Left lung (tissue), 10 donors: ENCODE results near the gene UBE2R2. TPM values are rescaled to one million over a fixed set of nuclear protein-coding genes. Genes with fewer than 3 reads are reported as not detected.

ENCODE experiments used
- ATAC-seq: fragments of 200-7000 bp; cut with Tn5 transposase; one replicate; pipeline ENCODE4 v1.9.1; 2020; ENCODE audit warnings: moderate library complexity
- DNase-seq, 4 donors: peaks; one replicate each; pipeline ENCODE4 v3.0.0-alpha.2; 2013 to 2020
- H3K27ac ChIP-seq, 2 donors: fragments of 200-600 bp; sonication (generic) in 1 of 2; one replicate each; pipeline versions ENCODE4 v1.5.0 to v1.8.0; 2020 to 2021
- H3K27me3 ChIP-seq, 2 donors: fragments of 200-600 bp; sonication (generic) in 1 of 2; one replicate each; pipeline versions ENCODE4 v1.5.0 to v1.8.0; 2020 to 2021
- H3K36me3 ChIP-seq, 2 donors: fragments of 200-600 bp; sonication (generic) in 1 of 2; one replicate each; pipeline versions ENCODE4 v1.5.0 to v1.8.0; 2020 to 2021
- H3K4me1 ChIP-seq, 2 donors: fragments of 200-600 bp; one replicate each; pipeline ENCODE4 v1.8.0; 2021
- H3K4me3 ChIP-seq, 2 donors: fragments of 200-600 bp; sonication (generic) in 1 of 2; one replicate each; pipeline versions ENCODE4 v1.5.0 to v1.8.0; 2020 to 2021; ENCODE audit warnings: mild to moderate bottlenecking in 1 of 2
- H3K9me3 ChIP-seq, 2 donors: fragments of 200-600 bp; sonication (generic) in 1 of 2; one replicate each; pipeline versions ENCODE4 v1.5.0 to v1.8.0; 2020 to 2021
- intact Hi-C, 2 donors: fragments of 100-400 bp; cut with DNase I; formaldehyde crosslinking; loops; one replicate each; pipeline versions ENCODE4 v1.11.2 to v1.14.2; 2022
- polyA plus RNA-seq, 6 donors: library from polyadenylated mRNA; unstranded; fragments of 120-200 nt; gene quantifications; one replicate each; pipeline ENCODE4 v1.2.1, GENCODE V29; 2013; ENCODE audit not compliant: insufficient read length in 6 of 6
- total RNA-seq, 2 donors: library from RNA; stranded (reverse); fragmentation: NEBNext Ultra II Directional; extraction: Animal tissue kit (Norgen Biotek cat#: 25700); gene quantifications; one replicate each; pipeline ENCODE4 v1.2.1, GENCODE V29; 2021
- TF ChIP-seq, protein P1 (sequence below), 2 donors: fragments of 200-600 bp; sonication (generic) in 1 of 2; IDR thresholded peaks; one replicate each; pipeline versions ENCODE4 v1.5.0 to v1.8.0; 2021; ENCODE audit warnings: antibody characterized with exemption in 2 of 2
- donor health status: DM: no; HTN: yes; CAD: no.
- donor health status: DM: no; HTN: no; CAD: no.

UBE2R2 gene
- total and polyA plus RNA-seq, 8 donors: 34.0 to 60.6 (median 56.7) TPM

DNA sequence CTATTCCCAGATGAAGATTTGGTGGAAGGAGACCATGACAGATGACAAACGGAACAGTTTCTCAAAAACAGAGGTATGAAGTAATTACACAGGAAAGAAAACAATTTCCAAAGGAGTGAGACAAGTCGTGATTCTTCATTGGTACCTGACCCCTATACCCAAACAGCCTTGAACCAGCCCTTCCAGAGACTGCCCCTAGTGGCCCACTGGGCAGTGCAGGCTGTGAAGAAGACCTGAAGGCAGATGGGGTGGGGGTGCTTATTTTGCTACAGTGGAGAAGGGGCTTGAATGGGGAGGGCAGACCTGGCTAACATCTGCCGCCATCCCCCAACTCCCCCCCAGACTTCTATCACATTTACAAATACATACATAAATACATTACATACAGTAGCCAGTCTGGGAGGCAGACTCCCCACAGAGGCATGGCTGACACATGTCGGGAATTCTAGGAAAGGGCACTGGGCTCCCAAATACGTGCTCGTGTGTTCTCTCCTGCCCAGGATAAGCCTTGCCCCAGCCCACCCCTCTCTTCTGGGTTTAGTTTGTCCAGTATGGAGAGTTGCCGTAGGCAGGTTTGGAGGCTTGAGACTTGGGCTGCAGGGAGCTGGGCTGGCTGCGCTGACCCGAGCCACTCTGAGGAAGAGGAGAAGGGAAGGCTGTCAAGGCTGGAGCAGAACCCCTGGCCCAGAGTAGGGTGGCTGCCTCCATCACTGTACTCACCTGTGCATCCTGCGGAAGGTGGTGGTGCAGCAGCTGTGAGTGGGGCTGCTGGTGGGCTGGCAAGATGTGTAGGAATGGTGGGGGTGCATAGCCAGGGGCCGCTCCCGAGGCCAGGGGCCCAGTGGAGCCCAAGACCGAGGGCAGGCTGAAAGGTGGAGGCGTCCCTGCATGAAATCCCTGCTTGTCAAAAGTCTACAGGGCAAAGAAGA, 105.3 kb downstream of the UBE2R2 start:
- TF ChIP-seq, protein P1, sequence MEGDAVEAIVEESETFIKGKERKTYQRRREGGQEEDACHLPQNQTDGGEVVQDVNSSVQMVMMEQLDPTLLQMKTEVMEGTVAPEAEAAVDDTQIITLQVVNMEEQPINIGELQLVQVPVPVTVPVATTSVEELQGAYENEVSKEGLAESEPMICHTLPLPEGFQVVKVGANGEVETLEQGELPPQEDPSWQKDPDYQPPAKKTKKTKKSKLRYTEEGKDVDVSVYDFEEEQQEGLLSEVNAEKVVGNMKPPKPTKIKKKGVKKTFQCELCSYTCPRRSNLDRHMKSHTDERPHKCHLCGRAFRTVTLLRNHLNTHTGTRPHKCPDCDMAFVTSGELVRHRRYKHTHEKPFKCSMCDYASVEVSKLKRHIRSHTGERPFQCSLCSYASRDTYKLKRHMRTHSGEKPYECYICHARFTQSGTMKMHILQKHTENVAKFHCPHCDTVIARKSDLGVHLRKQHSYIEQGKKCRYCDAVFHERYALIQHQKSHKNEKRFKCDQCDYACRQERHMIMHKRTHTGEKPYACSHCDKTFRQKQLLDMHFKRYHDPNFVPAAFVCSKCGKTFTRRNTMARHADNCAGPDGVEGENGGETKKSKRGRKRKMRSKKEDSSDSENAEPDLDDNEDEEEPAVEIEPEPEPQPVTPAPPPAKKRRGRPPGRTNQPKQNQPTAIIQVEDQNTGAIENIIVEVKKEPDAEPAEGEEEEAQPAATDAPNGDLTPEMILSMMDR (IDR thresholded peaks at IDR 0.05): peak; percentile 32 to 51
- no peaks in the 10 kb centered on the region for H3K9me3 ChIP-seq
- H3K27me3 ChIP-seq: no peaks in the 10 kb centered on the region
- no peak overlapping the region for H3K27ac ChIP-seq
- H3K4me1 ChIP-seq: no peaks in the 10 kb centered on the region
- intact Hi-C loops: loop anchor here in 1 of 2 donors (10.0 kb wide), 1 partner anchor 153 kb away; no protein-coding TSS in a partner anchor
- DNase-seq (no peak), ATAC-seq (peak; percentile 27)
- no peak overlapping the region for H3K4me3 ChIP-seq
- peaks cover 0 to 100% of the 10 kb centered on the region in 2 donors for H3K36me3 ChIP-seq

DNA sequence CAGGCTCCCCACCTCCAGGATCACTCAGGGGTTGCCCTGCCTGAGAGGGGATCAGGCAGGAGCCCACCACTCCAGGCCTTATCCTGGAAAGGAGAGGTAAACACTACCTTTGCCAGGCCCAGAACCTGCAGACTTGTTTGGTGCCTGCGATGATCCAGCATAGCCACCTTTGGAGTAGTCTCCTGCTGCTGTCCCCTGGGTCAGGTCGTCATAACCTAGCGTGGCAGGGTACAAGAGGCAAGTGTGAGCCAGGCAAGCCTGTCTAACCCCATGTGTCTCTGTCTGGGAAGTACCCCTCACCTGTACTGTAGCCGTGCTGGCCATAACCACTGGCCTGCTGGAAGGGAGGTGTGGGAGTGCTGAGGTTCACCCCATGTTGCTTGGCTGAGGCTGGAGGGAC, 106.1 kb downstream of the UBE2R2 start:
- H3K36me3 ChIP-seq: peaks cover 0 to 100% of the 10 kb centered on the region in 2 donors
- no peak overlapping the region for H3K4me3 ChIP-seq
- DNase-seq: no peak
- H3K9me3 ChIP-seq: no peaks in the 10 kb centered on the region
- intact Hi-C loops: loop anchor here in 1 of 2 donors (10.0 kb wide), 1 partner anchor 152 kb away; no protein-coding TSS in a partner anchor
- TF ChIP-seq, protein P1 (IDR thresholded peaks at IDR 0.05): no peak
- H3K4me1 ChIP-seq: no peaks in the 10 kb centered on the region
- H3K27me3 ChIP-seq: no peaks in the 10 kb centered on the region
- ATAC-seq: no peak
- no peak overlapping the region for H3K27ac ChIP-seq

DNA sequence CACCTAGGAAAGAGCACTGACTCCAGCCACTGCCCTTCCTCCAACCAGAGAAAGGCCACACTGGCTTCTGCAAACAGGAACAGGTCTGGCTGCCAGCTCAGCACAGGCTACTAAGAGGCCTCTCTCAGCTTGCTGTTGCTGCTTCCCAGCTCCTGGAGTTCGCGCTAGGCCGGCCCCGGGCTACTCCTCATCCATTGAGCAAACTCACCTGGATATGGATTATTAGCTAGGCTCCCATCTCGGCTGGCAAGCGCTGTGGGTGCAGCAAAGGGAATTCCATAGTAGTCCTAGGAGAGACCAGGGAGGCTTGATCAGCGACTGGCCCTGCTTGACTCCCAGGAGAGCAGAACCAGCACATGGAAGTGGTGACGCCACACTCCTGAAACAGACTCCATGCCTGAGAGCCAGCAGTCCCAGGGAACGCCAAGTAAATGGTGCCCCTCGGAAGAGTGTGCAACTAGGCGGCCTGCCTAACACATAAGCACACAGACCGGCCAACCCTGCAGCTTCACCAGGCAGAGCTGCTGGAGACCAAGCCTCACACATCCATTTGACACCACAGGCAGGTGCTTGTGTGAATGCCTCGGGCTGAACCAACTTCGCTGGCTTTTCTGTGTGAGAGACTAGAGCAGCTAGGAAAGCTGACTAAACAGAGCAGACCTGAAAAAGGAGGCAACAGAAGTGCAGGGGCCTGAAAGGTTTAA, 107.2 kb downstream of the UBE2R2 start:
- H3K27ac ChIP-seq: no peak overlapping the region
- no peak overlapping the region for H3K4me3 ChIP-seq
- no peaks in the 10 kb centered on the region for H3K4me1 ChIP-seq
- H3K27me3 ChIP-seq: no peaks in the 10 kb centered on the region
- no peak for ATAC-seq
- TF ChIP-seq, protein P1 (IDR thresholded peaks at IDR 0.05): no peak
- peaks cover 0 to 100% of the 10 kb centered on the region in 2 donors for H3K36me3 ChIP-seq
- H3K9me3 ChIP-seq: no peaks in the 10 kb centered on the region
- DNase-seq: no peak
- intact Hi-C loops: loop anchor here in 1 of 2 donors (10.0 kb wide), 1 partner anchor 151 kb away; no protein-coding TSS in a partner anchor

DNA sequence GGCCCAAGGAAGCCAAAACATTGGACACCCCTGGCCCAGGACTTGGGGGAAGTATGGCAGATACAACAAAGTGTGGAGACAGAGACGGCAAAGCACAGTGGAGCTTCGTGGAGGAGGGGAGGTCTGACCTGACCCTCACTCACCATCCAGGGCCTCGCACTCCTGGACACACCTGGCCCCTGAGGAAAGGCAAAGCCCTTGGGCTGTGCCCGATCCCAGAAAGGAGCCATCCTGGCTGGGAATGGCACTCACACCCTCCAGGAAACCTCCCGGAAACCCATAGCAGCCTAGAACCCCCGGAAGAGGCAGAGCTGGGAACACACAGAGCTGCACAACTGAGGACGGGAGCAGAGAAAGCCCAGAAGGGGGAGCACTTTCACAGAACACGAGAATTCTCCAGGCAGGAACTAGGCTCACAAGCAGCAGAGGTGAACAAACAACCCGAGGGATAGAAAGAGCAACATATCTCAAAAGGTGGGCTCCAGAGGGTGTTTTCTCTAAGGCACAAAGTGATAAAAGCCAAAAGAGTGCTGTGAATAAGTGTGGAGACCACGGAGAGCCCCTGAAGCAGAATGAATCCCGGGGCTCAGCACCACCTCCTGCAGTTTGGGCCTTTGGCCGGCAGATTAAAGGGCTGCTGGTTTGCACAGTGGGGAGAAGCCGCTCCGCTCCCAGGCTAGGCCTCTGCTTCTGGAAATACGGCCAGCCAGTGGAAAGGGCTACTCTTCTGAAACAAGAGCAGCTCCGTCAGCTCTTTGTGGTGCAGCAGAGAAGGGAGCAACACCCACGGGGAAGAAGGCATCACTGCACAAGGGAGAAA, 108.2 kb downstream of the UBE2R2 start:
- intact Hi-C loops: loop anchor here in 1 of 2 donors (10.0 kb wide), 1 partner anchor 150 kb away; no protein-coding TSS in a partner anchor
- DNase-seq (peak in 1 of 4 donors; percentile 48), ATAC-seq (peak; percentile 48)
- Histone ChIP-seq H3K4me3 (no peak overlapping the region), H3K4me1 (no peaks in the 10 kb centered on the region), H3K27ac (no peak overlapping the region), H3K36me3 (peaks cover 0 to 94% of the 10 kb centered on the region in 2 donors), H3K27me3 (no peaks in the 10 kb centered on the region), H3K9me3 (no peaks in the 10 kb centered on the region)
- TF ChIP-seq, protein P1 (IDR thresholded peaks at IDR 0.05): peak in 1 of 2 donors; percentile 21
